Left hindlimb (tissue), 1 donor: ENCODE data around the gene ARGLU1.

Source experiments
- DNase-seq: peaks from one replicate; pipeline ENCODE4 v3.0.0-alpha.2; 2018

The ARGLU1 gene

GRCh38 chr13:106540613-106541012, 27.3 kb downstream of the ARGLU1 start:
- DNase-seq, result no peak

DNA sequence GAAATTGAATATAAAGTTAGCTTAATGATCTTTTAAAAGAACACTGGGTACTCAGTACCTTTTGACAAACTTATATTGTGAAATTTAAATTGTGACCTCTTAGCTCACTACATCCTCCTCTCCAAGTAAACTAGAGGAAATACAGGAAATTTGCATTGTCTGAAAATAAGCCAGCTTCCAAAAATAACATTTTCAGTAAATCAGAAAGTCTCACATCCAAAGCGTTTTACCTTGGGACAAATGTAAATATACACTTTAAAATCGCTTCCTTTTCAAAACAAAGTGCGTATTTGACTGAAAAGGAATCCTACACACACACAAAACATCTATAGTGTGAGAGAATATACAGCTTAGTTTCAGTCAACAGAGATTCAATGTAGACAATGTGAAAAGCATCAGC, 30.4 kb downstream of the ARGLU1 start:
- no peak for DNase-seq

DNA sequence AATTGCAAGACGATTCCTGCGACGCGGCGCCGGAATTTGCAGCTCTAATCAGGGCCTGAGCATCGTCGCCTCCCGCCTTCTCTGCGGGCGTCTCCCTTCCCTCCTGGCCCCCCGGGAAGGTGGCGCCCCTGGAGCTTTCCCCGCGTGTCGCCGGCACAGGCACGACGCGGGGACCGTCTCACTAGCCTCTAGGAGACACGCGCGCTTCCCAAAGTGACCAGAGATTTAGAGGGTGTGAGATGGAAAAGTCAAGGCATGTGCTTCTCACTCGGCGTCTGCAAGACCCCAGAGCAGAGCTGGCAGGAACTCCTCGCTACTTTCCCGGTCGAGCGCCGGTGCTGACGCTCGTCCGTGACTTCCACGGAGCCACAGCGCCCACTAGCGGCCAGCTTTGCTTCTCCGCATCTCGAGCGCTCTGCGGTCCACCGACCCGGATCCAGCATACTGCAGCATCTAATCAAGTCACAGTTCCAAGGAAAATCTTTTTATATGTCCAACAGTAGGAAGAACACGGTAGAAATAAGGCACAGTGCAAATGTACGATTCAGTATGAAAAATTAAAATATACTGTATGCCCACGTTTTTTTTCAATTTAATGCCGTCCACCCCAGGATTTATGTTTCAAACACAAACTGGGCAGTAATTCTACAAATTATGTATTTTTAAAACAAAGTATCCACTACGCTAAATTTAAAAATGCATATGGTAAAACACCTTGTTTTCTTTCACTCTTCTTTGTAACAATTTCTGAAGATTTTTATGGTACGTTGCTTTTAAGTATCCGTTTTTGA, 31.5 kb downstream of the ARGLU1 start:
- DNase-seq, result peak; percentile 93

- peak; percentile 92 for DNase-seq
These were observed 32.2 kb downstream of the ARGLU1 start, which contains the start of gene EFNB2 for GRCh38 chr13:106535552-106536243. TSS of gene EFNB2 (minus strand) at chr13:106535662. CDS start at chr13:106534964, 698 bp downstream.

DNA sequence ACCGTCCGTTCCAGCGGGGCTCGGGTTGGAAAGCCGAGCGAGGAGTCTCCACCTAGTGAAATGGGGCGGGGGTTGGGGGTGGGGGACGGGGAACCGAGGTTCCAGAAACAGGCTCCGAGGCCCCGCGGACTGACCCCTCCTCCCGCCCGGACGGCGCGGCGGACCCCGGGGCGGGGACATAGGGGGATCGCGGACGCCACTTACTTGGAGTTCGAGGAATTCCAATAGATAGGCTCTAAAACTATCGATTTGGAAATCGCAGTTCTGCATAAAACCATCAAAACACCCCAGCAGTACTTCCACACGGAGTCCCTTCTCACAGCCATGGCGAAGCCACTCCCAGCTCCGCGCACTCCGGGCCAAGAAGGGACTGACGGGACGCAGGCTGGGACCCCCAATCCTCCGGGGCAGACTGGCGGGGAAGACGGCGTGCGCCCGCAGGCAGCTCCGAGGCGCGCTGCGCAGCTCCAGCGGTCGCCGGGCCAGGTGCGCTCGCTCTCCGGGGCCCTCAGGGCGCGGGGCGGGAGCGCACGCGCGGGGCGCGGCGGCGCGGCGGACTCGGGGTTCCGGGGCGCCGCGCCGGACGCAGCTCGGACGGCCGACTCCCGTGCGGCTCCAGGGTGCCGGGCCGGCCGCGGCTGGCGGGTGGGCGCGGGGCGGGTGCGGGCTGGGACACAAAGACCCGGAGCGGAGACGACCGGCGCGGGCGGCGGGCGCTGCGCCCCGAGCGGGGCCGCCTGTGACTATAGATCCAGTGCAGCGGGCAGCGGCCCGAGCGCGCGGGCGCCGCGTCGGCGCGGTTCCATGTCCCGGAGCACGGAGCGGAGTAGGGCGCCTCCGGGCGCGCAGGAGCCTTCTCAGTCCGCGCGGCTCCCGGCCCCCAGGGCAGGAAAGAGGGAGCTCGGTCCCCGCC, 33.0 kb downstream of the ARGLU1 start:
- DNase-seq, result no peak

DNA sequence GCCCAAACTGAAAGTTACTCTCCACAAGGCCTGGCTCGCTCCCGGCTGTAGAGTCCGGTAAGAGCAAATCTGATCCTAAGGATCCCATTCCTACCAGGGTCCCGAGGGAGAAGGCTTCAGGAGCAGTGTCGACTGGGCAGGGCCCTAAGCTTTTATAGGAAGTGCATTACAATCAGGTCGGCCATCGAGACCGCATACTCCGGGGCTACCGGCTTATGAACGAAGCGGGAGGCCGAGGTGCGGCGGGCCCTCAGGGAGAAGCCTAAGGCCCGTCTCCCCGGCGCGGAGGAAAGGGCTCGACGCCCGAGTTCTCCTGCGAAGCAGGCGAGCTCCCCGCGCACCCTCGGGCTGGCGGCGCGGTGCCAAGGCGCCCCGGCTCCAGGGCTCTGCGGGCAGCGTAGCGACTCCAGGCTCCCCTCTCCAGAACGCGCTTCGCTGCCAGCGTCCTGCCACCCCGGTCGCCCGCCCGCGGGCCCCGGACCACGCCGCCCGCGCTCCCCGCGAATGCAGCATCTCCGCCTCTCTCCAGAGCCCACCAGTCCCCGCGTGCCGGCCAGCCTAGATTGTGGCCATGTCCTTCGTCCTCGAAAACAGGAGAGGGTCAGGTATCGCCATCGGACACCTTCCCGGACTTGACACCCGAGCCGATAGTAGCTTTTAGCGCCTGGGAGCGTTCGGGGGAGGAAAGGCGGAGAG, 33.8 kb downstream of the ARGLU1 start:
- peak; percentile 76 for DNase-seq

DNA sequence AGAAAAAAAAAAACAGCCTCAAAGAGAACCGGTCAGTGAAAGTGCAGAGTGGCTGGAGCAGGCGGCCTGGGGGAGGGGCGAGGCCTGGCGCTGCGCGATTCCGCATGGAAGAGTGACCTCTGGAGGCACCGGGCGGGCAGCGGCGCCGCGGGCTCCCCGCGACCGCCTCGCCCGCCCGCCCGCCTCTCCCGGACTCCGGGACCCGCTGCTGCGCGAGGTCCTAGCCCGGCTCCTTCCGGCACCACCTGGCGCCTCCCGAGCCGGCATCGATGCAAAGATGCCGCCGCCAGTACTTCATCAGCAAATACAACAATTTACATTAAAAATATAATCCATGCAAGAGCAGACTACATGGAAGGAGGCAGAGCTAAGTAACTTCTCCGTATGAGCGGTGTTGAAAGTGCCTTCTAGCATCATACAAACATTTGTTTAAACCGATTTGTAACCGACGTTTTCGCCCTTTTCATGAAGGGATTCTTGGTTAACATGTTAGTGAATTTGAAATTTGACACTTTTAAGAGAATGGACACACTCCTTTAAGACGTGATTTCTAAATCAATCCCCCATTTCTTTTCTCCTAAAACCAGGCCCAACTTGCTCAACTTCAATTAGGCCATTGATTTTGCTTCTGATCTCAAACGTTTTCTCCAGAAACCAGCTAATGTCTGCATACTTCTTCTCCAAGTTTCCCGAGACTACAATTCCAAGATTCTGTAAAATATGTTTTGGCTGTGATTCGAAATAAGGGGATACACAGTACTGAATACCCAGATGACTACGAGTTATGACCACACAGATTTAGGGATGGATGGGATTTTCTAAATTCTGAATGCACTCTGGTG, 34.6 kb downstream of the ARGLU1 start:
- peak; percentile 92 for DNase-seq

DNA sequence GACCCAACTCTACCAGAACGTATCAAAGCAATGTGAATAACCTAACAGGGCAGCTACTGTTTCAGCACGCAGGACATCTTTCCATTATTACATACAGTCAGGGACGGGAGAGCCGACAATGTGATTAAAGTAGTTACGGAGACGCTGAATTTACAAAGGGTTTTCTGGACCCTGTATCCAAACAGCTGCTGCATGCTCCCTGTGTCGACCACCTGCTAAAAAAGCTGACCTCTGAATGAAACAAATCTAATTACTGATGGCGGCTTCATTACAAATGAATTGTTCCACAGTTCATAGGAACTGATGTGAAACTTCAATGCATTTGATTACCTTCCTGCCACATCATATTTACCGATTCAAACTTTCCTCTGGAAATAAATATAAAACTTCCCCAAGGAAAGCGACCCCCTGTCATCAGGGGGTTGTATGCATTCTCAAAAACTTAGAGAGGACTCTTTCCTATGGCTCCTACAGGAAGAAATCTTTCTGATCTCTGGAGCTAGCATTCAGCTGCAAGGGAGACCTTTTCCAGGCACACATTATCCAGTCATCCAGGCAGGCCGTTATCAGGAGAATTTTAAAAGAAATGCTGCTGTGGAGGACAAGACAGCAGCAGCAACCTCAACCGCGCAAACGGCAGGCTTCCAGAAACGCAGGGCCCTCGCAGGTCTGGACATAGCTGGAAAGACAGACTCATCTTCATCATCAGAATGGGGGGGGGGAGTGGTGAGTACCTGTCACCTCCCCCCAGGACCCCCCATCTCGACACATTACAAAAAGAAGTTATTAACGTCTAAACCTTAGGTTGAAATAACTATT, 35.6 kb downstream of the ARGLU1 start:
- DNase-seq, result no peak

- DNase-seq, result no peak
These were observed 36.9 kb downstream of the ARGLU1 start for GRCh38 chr13:106530980-106531481.

DNA sequence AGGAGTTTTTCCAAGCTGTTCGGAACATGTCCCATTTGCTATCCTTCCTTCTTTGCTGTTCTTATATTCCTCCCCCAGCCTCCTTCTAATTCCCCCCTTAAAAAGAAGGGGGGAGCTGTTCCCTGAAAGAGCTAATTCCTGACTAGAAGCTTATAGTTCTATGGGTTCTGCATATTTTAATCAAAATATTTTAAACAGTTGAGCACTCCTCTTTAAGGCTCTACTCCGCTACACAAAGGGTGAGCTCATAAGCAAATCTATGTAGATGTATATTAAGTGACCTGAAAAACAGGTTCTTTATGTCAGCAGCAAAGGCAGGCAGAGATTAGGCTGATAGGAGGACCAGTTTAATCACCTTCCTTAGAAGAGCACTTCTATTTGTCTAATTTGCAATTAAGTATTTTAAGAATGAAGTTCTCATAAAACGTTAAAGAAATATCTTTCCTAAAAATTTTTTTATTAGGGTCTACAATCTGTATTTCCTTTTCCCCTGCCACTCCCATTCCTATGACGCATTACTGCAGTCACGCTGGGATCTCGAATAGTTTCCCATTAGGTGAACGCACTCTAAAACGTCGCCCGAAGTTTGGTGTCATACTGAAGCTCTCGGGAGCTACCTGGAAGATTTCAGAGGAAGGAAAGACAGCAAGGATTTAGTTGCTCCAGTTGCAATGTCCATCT, 37.6 kb downstream of the ARGLU1 start:
- DNase-seq, result no peak

- no peak for DNase-seq
These were observed 38.3 kb downstream of the ARGLU1 start for GRCh38 chr13:106529415-106530170.

DNA sequence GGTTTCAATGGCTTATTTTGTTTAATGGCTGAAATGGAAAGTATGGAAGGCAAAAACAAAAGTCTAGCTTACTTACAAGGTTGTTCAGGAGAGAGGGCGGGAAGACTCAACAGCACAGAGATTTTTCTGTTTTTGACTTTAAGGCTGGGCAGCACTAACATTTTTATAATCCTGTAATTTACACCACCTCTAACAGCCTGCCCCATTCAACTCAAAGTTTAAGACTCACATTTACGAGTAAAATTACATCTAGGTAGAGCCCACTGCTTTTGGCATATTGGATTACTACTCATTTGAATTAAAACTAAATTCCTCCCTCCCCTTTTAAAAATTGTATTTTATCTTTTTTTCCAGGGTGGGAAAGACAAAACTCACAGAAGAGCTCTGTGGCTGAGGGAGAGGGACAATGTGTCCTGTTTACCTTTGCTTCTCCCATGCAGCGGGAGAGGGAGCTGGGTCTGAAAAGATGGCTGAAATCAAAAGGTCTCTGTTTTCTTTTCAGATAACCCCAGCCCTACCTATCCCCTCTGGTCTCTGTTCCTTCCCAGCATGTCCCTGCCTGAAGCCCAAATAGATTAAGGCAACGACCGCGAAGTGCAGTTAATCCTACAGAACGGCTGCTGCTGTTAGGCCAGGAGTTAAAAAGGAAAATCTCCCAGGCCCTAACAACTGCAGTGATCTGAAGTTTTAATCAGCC, 39.1 kb downstream of the ARGLU1 start:
- DNase-seq, result no peak

GRCh38 chr13:106527826-106528225, 40.1 kb downstream of the ARGLU1 start:
- no peak for DNase-seq

DNA sequence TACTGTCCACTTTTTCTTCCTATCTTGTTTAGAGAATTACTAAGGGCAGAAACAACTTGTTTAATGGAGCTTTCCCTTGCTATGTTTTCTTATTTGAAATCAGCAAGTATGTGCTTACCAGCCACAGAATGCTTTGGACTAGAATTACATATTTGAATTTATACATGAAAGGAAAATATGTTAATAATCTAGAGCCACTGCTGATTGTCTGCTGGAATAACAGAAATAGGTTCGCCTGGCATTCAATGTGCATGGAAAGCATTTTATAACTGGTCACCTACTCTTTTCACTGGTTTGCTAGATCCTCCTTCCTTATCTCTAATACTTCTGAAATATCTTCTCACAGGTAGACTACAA, 40.5 kb downstream of the ARGLU1 start:
- no peak for DNase-seq

DNA sequence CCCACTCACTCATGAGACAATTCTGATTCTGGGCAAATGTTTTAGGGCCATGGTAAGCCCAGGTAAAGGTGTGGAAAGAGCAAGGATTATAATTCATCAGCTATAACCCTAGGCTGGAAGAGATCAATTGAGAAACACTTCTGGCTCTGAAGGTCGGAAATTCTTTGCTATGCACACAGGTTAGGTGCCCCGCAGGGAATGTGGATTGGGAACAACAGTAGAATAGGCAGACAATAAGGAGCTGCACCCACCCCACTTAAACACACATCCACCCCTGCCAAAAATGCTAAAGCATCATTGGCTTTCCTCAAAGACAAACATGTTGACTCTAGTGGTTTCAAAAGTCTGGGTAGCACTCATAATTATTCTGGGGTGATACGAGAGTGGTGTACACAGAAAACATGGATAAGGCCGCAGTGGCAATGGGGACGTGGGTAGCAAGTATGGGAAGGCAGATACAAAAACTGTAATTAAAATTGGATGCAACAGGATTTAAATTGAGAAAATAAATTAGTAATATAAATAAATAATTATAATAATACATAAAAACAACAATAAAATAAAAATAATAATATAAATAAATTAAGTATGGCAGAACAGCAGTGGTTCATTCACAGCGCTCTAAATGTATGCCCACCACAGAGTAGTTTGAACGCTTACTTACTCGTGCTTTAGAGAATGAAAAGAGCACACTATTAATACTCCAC, 41.0 kb downstream of the ARGLU1 start:
- no peak for DNase-seq

GRCh38 chr13:106525865-106526264, 42.1 kb downstream of the ARGLU1 start:
- no peak for DNase-seq

- no peak for DNase-seq
These were observed 43.8 kb downstream of the ARGLU1 start for GRCh38 chr13:106524108-106524507.

DNA sequence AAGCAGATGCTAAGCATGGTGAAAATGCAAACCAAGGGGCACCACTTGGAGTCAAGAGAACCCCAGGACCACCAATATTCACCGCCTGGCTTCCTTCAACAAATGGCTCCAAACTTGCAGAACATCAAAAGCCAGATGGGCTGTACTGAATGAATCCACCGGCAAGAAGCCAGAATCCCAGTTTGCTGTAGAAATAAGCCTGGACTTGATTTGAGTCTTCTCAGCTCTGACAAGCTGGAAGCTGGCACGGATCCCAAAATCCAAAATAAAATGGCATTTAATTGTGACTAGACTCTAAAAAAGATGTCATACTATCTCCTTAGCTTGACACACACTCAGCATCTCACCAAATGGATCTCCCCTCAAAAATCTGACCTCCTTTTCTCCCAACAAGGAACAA, 44.4 kb downstream of the ARGLU1 start:
- DNase-seq, result no peak
